H1 (cell line): ENCODE measurements around the gene MAST1. TPM values are rescaled to one million over a fixed set of nuclear protein-coding genes. Genes with fewer than 3 reads are reported as not detected.

Experiments
- BCL11A ChIP-seq, 2 experiments: IDR thresholded peaks; one replicate each; pipeline ENCODE4 v1.6.1; 2011; ENCODE audit warnings: low read depth in 2 of 2, low read length in 2 of 2, mild to moderate bottlenecking in 2 of 2
- BRCA1 ChIP-seq: IDR thresholded peaks from 2 replicates; pipeline ENCODE4 v1.6.1; 2012; ENCODE audit warnings: low read depth, low read length, improper control_type of control experiment
- CTBP2 ChIP-seq: IDR thresholded peaks from 2 replicates; pipeline ENCODE4 v1.7.0; 2011; ENCODE audit warnings: borderline replicate concordance, mild to moderate bottlenecking, moderate library complexity, mixed read lengths, low read length; ENCODE audit not compliant: insufficient read depth, insufficient read length
- EP300 ChIP-seq, 2 experiments: IDR thresholded peaks; 1 replicate in 1 of 2; 2 replicates in 1 of 2; pipeline ENCODE4 v1.6.1; 2011 to 2012; ENCODE audit warnings: low read depth in 2 of 2, low read length in 2 of 2, mild to moderate bottlenecking in 2 of 2, borderline replicate concordance in 1 of 2, inconsistent platforms in 1 of 2, moderate library complexity in 1 of 2
- GABPA ChIP-seq: IDR thresholded peaks from 2 replicates; pipeline ENCODE4 v1.6.1; 2011; ENCODE audit warnings: mild to moderate bottlenecking, low read length, moderate library complexity, borderline replicate concordance; ENCODE audit not compliant: insufficient read depth
- GTF2F1 ChIP-seq: IDR thresholded peaks from 2 replicates; pipeline ENCODE4 v1.6.1; 2012; ENCODE audit warnings: low read depth, low read length, improper control_type of control experiment, borderline replicate concordance
- HDAC6 ChIP-seq: IDR thresholded peaks from one replicate; pipeline ENCODE4 v1.7.1; 2012; ENCODE audit warnings: low read depth, mild to moderate bottlenecking, inconsistent platforms, low read length, moderate library complexity
- JUN ChIP-seq: IDR thresholded peaks from 2 replicates; pipeline ENCODE4 v1.6.1; 2011; ENCODE audit warnings: low read depth, mild to moderate bottlenecking, improper control_type of control experiment, low read length
- JUND ChIP-seq: IDR thresholded peaks from 2 replicates; pipeline ENCODE4 v1.6.1; 2011; ENCODE audit warnings: mild to moderate bottlenecking, improper control_type of control experiment, low read length
- MAFK ChIP-seq: IDR thresholded peaks from 2 replicates; pipeline ENCODE4 v1.6.1; 2012; ENCODE audit warnings: low read depth, mild to moderate bottlenecking, improper control_type of control experiment, low read length
- NANOG ChIP-seq: IDR thresholded peaks from 2 replicates; pipeline ENCODE4 v1.6.1; 2011; ENCODE audit warnings: low read length, low read depth, mild to moderate bottlenecking, inconsistent platforms; ENCODE audit not compliant: insufficient read depth, poor library complexity, severe bottlenecking
- PHF8 ChIP-seq: fragments of 200-600 bp; sonication (generic); conservative IDR thresholded peaks from 2 replicates; pipeline ENCODE4 v1.7.1; 2012; ENCODE audit warnings: low read depth, mild to moderate bottlenecking, inconsistent platforms, low read length, moderate library complexity
- RAD21 ChIP-seq, 2 experiments: IDR thresholded peaks in 1 of 2; conservative IDR thresholded peaks in 1 of 2; 2 replicates each; pipeline ENCODE4 v1.6.1; 2011; ENCODE audit warnings: low read depth in 2 of 2, low read length in 2 of 2, improper control_type of control experiment in 1 of 2, inconsistent platforms in 1 of 2, mild to moderate bottlenecking in 1 of 2, moderate library complexity in 1 of 2
- RBBP5 ChIP-seq: IDR thresholded peaks from 2 replicates; pipeline ENCODE4 v1.7.1; 2012; ENCODE audit warnings: low read depth, mild to moderate bottlenecking, inconsistent platforms, low read length, moderate library complexity, borderline replicate concordance
- SIX5 ChIP-seq: IDR thresholded peaks from 2 replicates; pipeline ENCODE4 v1.6.1; 2011; ENCODE audit warnings: mild to moderate bottlenecking, low read depth, low read length
- SP1 ChIP-seq: IDR thresholded peaks from 2 replicates; pipeline ENCODE4 v1.6.1; 2011; ENCODE audit warnings: low read depth, low read length
- SP2 ChIP-seq: IDR thresholded peaks from 2 replicates; pipeline ENCODE4 v1.6.1; 2012; ENCODE audit warnings: mild to moderate bottlenecking, low read length, inconsistent platforms
- SUZ12 ChIP-seq: fragments of 200-600 bp; sonication (generic); IDR thresholded peaks from 2 replicates; pipeline ENCODE4 v1.6.1; 2012; ENCODE audit warnings: mild to moderate bottlenecking, inconsistent platforms, low read length, moderate library complexity, mixed read lengths
- TAF7 ChIP-seq: optimal IDR thresholded peaks from 2 replicates; pipeline ENCODE3; 2011; ENCODE audit warnings: low read depth, mild to moderate bottlenecking, inconsistent platforms, low read length, moderate library complexity, borderline replicate concordance
- USF2 ChIP-seq: IDR thresholded peaks from 2 replicates; pipeline ENCODE4 v1.6.1; 2011; ENCODE audit warnings: low read length, improper control_type of control experiment
- YY1 ChIP-seq: IDR thresholded peaks from 2 replicates; pipeline ENCODE4 v1.6.1; 2011; ENCODE audit warnings: low read depth, mild to moderate bottlenecking, low read length
- polyA plus RNA-seq, 7 experiments: library from polyadenylated mRNA; depleted of rRNA in 3 of 7; stranded (reverse) in 5 of 7; unstranded in 2 of 7; fragments of >200 nt in 5 of 7; fragments of 200-250 nt in 2 of 7; gene quantifications; 1 replicate in 5 of 7; 2 replicates in 1 of 7; 4 replicates in 1 of 7; pipeline versions ENCODE4 v1.2.1 to v1.2.3, GENCODE V29; 2011 to 2013; ENCODE audit warnings: missing spikeins in 2 of 7, mixed read lengths in 2 of 7
- total RNA-seq: library from RNA; stranded (reverse); fragmentation: NEBNext Ultra II Directional; extraction: Animal tissue kit (Norgen Biotek cat#: 25700); gene quantifications from 2 replicates; pipeline ENCODE4 v1.2.1, GENCODE V29; 2021
- TF ChIP-seq, protein P1 (sequence below): IDR thresholded peaks from 2 replicates; pipeline ENCODE4 v1.6.1; 2012; ENCODE audit warnings: inconsistent platforms

Gene MAST1
- total and polyA plus RNA-seq, 2 of the 8 experiments (the other 6 are each of a cell fraction or from before 2014, with no cell fraction given): 15.6 to 28.3 TPM

GRCh38 chr19:12791345-12792050 lies 46.8 kb upstream of the MAST1 start, which contains the start of gene JUNB (continued):
- TF ChIP-seq SUZ12 (no peak), BRCA1 (no peak), GTF2F1 (0 out of 2 replicates have a peak, but pooled peaks have one; percentile 62), YY1 (no peak), CTBP2 (no peak), TAF7 (peak; percentile 92), PHF8 (peak; percentile 64), NANOG (no peak), RBBP5 (no peak), BCL11A (IDR thresholded peaks at IDR 0.05; ENCODE audit: low read depth in 2 of 2, low read length in 2 of 2) (no peak), SIX5 (no peak), USF2 (no peak), JUN (no peak), SP1 (0 out of 2 replicates have a peak, but pooled peaks have one; percentile 19), HDAC6 (no peak), SP2 (no peak), RAD21 (IDR thresholded peaks at IDR 0.05 in 1 of 2, conservative IDR thresholded peaks at IDR 0.05 in 1 of 2; ENCODE audit: low read depth in 2 of 2, low read length in 2 of 2) (no peak; a peak in 1 of 4 replicates), MAFK (no peak), GABPA (peak; percentile 58; the same call in 1 of the 2 replicates), EP300 (IDR thresholded peaks at IDR 0.05; ENCODE audit: borderline replicate concordance in 1 of 2, low read depth in 2 of 2, low read length in 2 of 2) (no peak), JUND (no peak)
- TF ChIP-seq, protein P1, sequence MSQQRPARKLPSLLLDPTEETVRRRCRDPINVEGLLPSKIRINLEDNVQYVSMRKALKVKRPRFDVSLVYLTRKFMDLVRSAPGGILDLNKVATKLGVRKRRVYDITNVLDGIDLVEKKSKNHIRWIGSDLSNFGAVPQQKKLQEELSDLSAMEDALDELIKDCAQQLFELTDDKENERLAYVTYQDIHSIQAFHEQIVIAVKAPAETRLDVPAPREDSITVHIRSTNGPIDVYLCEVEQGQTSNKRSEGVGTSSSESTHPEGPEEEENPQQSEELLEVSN: peak; percentile 38
